ELR (cell line): ENCODE data around the gene VWA3A.
"Not testable (repeated sequence)": the region's sequence is repeated elsewhere in the genome, so short reads cannot be mapped to it uniquely, and the experiment has no call there.

ENCODE experiments used
- DNase-seq: peaks from one replicate; pipeline ENCODE4 v3.0.0-alpha.2; 2015; ENCODE audit warnings: low read depth

VWA3A gene

DNA sequence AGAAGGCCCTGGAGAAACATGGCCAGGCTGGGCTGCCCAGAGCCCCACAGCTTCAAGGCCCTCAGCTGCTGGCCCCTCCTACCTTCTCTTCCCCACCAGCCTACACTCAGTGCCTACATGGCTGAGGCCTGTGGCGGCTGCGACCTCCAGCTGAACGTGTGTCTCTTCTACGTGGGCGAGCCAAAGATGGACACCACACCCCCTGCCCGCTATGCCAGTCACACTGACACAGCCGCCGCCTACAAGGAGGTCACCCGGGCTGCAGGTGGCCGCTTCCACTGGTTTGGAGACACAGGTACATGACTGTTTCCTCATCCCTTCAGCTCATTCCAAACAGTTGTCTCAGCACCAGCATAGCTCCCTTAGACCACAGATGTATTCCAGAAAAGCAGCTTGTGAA lies 40.5 kb downstream of the VWA3A start:
- no peak for DNase-seq

DNA sequence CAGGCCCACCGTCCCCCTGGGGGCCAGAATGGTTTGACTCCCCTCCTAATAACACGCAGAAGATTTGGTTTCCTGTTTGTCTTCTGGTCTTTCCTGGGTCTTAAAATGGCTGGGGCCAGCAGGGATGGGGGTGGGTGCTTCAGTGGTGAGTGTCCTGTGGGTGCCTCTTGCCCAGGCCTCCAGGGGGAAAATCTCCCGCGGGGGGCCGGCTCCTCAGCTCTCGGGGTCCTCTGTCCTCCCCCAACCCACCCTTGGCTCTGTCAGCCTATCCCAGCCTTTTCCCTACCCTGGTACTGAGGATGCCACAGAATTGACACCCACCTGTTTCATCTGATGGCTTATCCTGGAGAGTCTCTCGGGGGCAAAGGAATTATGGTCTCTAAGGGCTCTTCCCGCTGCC lies 46.1 kb downstream of the VWA3A start:
- DNase-seq = no peak

GRCh38 chr16:22139008-22139407 lies 46.7 kb downstream of the VWA3A start:
- DNase-seq = no peak

GRCh38 chr16:22139732-22140131 lies 47.4 kb downstream of the VWA3A start:
- no peak for DNase-seq

DNA sequence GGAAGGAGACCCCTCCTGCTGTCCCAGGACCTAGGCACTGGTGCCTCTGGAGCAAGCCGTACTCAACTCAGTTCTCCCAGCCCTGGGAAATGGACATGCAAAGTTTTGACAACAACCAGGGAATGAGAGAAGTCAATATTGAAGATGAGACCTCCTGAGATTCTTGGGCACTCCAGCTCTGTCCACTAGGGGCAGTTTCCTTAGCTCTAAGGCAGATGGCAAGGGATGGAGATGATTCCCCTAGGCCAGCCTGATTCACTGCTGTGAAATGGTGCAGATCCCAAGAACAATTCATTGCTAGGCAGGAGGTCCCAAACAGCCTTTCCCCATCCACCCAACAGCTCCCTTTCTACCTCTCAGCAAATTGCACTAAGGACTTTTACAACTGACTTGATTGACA lies 49.4 kb downstream of the VWA3A start:
- peak; percentile 56 for DNase-seq

DNA sequence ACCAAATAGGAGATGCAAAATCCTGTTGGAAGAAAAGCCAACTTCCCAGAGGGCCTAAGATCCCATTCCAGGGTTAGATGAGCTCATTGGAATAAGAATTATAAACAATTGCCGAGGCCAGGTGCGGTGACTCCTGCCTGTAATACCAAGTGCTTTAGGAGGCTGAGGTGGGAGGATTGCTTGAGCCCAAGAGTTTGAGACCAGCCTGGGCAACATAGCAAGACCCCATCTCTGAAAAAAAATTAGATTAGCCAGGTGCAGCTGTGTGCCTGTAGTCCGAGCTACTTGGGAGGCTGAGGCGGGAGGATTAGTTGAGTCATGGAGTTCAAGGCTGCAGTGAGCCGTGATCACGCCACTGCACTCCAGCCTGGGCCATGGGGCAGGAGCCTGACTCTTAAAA lies 52.2 kb downstream of the VWA3A start:
- DNase-seq = no peak

DNA sequence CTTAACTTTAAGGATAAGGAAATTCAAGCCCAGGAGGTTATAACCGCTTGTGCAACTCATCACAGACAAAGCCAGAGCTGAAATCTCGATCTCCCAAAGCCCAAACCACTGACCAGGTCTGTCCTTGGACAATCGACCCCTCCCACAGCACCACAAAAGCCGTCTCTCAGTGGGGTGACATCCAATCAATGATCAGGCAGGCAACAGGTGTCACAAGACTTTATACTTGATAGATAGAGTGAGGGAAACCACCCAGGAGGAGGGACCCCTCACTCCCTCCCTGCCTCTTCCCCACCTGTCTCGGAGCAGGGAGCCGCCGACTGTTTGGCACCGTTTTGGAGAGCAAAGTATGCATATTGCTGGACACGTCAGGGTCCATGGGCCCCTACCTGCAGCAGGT lies 55.5 kb downstream of the VWA3A start:
- no peak for DNase-seq

DNA sequence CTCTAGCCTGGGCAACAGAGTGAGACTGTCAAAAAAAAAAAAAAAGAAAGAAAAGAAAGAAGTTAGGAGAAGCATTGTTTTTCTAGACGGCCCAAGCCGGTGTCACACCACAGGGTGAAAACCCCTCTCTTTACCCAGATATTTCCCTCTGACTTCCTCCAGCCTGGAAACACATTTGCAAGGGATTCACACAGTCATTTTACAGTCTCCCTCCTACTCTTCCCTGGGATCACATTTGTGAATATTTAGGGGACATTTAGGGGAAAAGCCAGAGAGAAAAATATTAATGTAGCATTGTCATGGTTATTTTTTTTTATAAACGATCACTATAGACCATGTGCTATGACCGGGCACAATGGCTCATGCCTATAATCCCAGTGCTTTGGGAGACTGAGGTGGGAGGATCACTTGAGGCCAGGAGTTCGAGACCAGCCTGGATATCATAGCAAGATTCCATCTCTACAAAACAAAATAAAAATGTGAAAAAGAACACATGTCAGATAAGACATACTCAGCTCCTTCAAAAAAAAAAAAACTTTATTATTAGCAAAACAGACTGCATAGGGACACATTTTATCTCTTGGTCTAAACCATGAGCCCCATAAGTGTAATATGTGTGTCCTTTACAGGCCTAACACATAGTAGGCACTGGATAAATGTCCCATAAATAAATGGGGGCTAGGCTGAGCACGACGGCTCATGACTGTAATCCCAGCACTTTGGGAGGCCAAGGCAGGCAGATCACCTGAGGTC lies 59.1 kb downstream of the VWA3A start:
- no peak for DNase-seq

- no peak for DNase-seq
Measured at GRCh38 chr16:22152316-22152715, 60.0 kb downstream of the VWA3A start.

DNA sequence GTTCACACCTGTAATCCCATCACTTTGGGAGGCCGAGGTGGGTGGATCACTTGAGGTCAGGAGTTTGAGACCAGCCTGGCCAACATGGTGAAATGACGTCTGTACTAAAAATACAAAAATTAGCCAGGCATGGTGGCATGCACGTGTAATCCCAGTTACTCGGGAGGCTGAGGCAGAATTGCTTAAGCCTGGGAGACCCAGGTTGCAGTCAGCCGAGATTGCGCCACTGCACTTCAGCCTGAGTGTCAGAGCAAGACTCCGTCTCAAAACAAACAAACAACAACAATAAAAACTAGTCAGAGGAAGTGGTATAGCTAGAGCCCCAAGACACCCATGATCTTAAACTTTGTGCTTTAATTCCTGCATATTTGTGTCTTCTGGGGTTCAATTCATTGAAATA lies 60.7 kb downstream of the VWA3A start:
- not testable (repeated sequence) for DNase-seq

- no peak for DNase-seq
Measured at GRCh38 chr16:22161401-22161800, 69.1 kb downstream of the VWA3A start.

GRCh38 chr16:22161999-22162655 lies 69.8 kb downstream of the VWA3A start, which contains the start of gene SDR42E2:
SDR42E2 (plus strand) TSS chr16:22162506; CDS start chr16:22165583, 3,077 bp downstream.
- DNase-seq = no peak

- no peak for DNase-seq
Measured at GRCh38 chr16:22162656-22163009, 70.3 kb downstream of the VWA3A start.

DNA sequence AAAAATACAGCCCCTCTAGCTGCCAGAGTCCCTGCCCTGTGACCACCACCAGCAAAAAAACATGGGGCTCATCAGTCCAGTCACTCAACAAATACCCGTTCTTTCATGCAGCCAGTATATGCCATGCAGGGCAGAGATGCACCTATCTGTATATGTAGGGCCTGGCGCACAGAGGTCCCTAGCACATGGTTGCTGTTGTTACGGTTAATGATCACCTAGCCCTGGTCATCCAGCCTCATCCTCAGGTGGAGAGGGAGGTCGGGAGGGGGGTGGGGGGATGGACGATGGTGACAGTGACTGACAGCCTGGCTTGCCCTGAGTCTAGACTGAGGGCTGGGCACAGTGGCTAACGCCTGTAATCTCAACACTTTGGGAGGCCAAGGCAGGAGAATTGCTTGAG lies 71.5 kb downstream of the VWA3A start:
- DNase-seq = no peak

DNA sequence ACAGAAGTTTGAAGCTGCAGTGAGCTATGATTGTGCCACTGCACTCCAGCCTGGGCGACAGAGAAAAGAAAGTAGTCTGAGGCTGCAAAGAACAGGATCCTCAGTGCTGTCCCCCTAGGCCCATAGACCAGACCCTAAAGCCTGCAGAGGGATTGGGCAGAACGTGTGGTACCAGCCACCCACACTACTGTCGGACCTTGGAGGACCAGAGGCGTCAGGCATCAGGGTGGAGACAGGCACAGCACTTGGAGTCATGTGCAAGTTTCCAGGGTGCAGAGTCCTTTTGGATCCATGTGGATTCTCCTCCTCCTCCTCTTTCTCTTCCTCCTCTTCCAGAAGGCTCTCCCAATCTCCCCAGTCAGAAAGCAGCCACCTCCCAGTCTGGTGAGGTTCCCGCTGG lies 72.1 kb downstream of the VWA3A start:
- DNase-seq = no peak

- no peak for DNase-seq
Measured at GRCh38 chr16:22165508-22166285, 73.4 kb downstream of the VWA3A start.

DNA sequence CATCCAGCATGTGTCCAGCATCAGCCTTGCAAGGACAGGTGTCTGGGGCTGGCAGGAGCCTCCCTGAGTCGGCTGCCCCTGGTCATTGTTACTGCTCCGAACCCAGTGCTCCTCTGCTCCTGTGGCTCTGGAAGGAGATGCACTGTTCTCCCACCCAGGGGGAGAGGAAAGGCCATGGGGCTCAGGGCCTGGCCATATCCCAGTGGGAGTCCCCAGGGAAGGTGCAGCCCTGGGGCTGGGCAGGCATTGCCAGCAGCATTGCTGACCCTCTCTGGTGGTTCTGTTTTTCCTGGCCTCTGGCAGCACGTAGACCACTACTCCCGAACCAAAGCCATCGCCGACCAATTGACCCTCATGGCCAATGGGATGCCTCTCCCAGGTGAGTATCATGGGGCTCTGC lies 79.6 kb downstream of the VWA3A start:
- no peak for DNase-seq

DNA sequence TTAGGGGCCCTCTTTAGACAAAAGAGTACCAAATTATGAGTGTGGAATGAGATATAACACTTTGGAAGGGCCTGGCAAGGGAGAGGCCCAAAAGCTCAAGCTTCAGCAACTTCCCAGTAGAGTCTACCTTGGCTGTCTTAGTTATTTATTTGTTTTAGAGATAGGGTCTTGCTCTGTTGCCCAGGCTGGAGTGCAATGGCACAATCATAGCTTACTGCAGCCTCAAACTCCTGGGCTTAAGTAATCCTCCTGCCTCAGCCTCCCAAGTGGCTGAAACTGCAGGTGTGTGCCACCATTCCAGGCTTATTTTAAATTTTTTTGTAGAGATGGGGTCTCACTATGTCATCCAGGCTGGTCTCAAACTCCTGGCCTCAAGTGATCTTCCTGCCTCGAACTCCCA lies 80.3 kb downstream of the VWA3A start:
- DNase-seq = not testable (repeated sequence)

DNA sequence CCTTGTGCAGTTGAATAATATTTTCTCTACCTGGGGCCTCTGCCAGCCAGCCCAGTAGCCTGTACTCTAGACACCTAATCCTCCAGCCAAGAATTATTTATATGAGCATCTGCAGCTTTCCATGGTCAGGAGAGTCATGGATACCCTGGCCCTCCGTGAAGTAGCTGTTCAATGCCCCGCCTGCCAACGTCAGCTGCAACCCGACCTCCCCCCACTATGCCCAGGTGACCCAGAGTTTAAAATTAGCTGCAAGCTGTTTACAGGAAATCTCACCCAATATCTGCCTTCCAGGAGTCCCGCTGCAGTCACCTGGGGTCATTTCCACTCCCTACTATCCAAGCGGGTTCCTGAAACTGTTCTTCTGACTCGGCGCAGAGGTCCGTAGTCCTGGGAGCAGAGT lies 82.3 kb downstream of the VWA3A start:
- no peak for DNase-seq

GRCh38 chr16:22177968-22178930 lies 85.9 kb downstream of the VWA3A start:
- no peak for DNase-seq

DNA sequence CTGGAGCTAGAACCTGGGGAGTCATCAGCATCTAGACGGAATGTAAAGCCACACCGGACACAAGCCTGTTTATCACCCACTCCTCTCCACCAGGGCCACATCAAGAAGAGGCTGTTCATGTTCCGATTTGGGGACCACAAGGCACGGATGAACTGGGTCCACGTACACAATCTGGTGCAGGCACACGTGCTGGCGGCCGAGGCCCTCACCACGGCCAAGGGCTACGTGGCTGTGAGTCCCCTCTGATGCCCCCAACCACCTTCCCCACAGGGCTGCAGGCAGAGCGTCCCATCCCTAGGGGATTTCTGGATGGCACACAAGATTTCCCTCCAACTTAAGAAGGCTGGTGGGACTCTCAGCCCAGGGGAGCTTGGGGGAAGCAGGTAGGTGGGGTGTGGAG lies 89.1 kb downstream of the VWA3A start:
- no peak for DNase-seq

DNA sequence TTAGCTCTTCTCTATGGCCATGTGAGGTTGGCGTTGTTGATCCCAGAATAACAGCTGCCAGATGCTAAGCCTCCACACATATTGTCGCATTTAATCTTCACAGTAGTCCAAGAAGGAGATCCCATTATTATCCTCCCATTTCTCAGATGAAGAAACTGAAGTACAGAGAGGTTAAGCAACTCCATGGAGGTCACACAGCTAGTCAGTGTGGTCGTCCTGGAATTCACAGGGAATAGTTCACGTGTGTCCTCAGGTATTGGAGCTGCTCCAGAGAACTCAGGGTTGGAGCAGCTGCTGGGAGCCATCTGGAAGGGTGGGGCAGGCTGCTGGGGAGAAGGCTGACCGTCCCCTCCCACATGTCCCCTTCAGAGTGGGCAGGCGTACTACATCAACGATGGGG lies 89.5 kb downstream of the VWA3A start:
- DNase-seq = no peak
